HG03432 (cell line): Measurements from ENCODE around the gene POM121L2.

Experiments
- ATAC-seq: cut with Tn5 transposase; IDR thresholded peaks from one replicate; pipeline ENCODE4 v1.9.1; 2021; ENCODE audit warnings: mild to moderate bottlenecking, moderate library complexity; ENCODE audit not compliant: unreplicated experiment

Gene POM121L2

GRCh38 chr6:27260836-27261375, 51.2 kb downstream of the POM121L2 start:
- no peak for ATAC-seq

DNA sequence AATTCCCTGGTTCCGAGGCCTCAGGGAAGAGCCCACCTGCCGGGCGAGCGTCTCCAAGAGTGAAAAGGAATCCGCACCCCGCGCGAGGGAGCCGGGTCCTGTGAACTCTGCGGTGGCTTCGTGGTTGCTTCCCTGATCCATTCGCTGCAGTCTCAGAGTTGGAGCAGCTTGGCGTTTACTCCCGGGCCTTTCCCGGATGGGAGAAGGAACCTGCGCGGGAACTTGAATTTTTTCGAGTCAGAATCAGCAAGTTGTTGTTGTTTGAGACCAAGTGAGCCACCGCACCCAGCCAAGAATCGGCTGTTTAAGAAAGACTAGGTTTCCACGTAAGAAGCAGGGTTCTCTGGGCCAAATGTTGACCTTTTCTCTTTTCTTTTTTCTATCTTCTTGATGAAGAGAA, 51.7 kb downstream of the POM121L2 start:
- no peak for ATAC-seq
